ENCODE data around the gene RAB17. TPM values are rescaled to one million over a fixed set of nuclear protein-coding genes. Genes with fewer than 3 reads are reported as not detected.

Gene RAB17
- total RNA-seq, 2 experiments from 2014 or later = not detected

GRCh38 chr2:237563816-237564215 lies 26.7 kb downstream of the RAB17 start:
- no peaks in the 10 kb centered on the region for H3K4me1 Mint-ChIP-seq
- H3K9me3 Mint-ChIP-seq = no peaks in the 10 kb centered on the region
- peaks cover 11% of the 10 kb centered on the region for H3K27me3 Mint-ChIP-seq
- no peak overlapping the region for H3K27ac Mint-ChIP-seq
- DNase-seq (no peak), ATAC-seq (ENCODE audit: low read depth) (no peak)
- POLR2A ChIA-PET = no interaction called here
- no peak overlapping the region for H3K4me3 Mint-ChIP-seq
- H3K36me3 Mint-ChIP-seq = no peaks in the 10 kb centered on the region

GRCh38 chr2:237561221-237561620 lies 29.3 kb downstream of the RAB17 start:
- POLR2A ChIA-PET = no interaction called here
- ATAC-seq (ENCODE audit: low read depth) (no peak), DNase-seq (no peak)
- Mint-ChIP-seq H3K36me3 (no peaks in the 10 kb centered on the region), H3K4me1 (peaks cover 10% of the 10 kb centered on the region), H3K9me3 (peaks cover 3% of the 10 kb centered on the region), H3K27ac (no peak overlapping the region), H3K4me3 (no peak overlapping the region), H3K27me3 (peaks cover 14% of the 10 kb centered on the region)

GRCh38 chr2:237558961-237559641 lies 31.4 kb downstream of the RAB17 start:
- no peak for ATAC-seq (ENCODE audit: low read depth)
- no peak overlapping the region for H3K4me3 Mint-ChIP-seq
- peaks cover 11% of the 10 kb centered on the region for H3K27me3 Mint-ChIP-seq
- H3K4me1 Mint-ChIP-seq = peaks cover 10% of the 10 kb centered on the region
- peaks cover 7% of the 10 kb centered on the region for H3K9me3 Mint-ChIP-seq
- POLR2A ChIA-PET = no interaction called here
- no peak for DNase-seq
- peaks cover 2% of the 10 kb centered on the region for H3K36me3 Mint-ChIP-seq
- no peak overlapping the region for H3K27ac Mint-ChIP-seq

GRCh38 chr2:237557633-237558015 lies 32.9 kb downstream of the RAB17 start:
- POLR2A ChIA-PET = interaction anchor here (1.0 kb wide), 1 partner anchor 45 kb away, joined by 3 read pairs; no protein-coding TSS in a partner anchor
- ATAC-seq (ENCODE audit: low read depth) (no peak), DNase-seq (no peak)
- peak overlapping the region; percentile 69 for H3K27ac Mint-ChIP-seq
- H3K9me3 Mint-ChIP-seq = peaks cover 13% of the 10 kb centered on the region
- peak overlapping the region; percentile 8 for H3K4me3 Mint-ChIP-seq
- H3K27me3 Mint-ChIP-seq = peaks cover 9% of the 10 kb centered on the region
- H3K36me3 Mint-ChIP-seq = peaks cover 2% of the 10 kb centered on the region
- peaks cover 10% of the 10 kb centered on the region for H3K4me1 Mint-ChIP-seq

GRCh38 chr2:237556773-237557632 lies 33.5 kb downstream of the RAB17 start:
- POLR2A ChIA-PET = no interaction called here
- Mint-ChIP-seq H3K4me1 (peaks cover 10% of the 10 kb centered on the region), H3K27ac (peak overlapping the region; percentile 69), H3K9me3 (peaks cover 13% of the 10 kb centered on the region), H3K36me3 (peaks cover 2% of the 10 kb centered on the region), H3K4me3 (peak overlapping the region; percentile 8), H3K27me3 (peaks cover 5% of the 10 kb centered on the region)
- DNase-seq (no peak), ATAC-seq (ENCODE audit: low read depth) (peak; percentile 75)

GRCh38 chr2:237555560-237555959 lies 35.0 kb downstream of the RAB17 start:
- peaks cover 13% of the 10 kb centered on the region for H3K9me3 Mint-ChIP-seq

GRCh38 chr2:237553948-237554347 lies 36.6 kb downstream of the RAB17 start:
- Mint-ChIP-seq H3K27me3 (peaks cover 2% of the 10 kb centered on the region), H3K36me3 (peaks cover 2% of the 10 kb centered on the region)

More at GRCh38 chr2:237555560-237555959, 35.0 kb downstream of the RAB17 start:
- Mint-ChIP-seq H3K36me3 (peaks cover 2% of the 10 kb centered on the region), H3K4me1 (peaks cover 10% of the 10 kb centered on the region), H3K27me3 (peaks cover 4% of the 10 kb centered on the region), H3K27ac (no peak overlapping the region), H3K4me3 (no peak overlapping the region)
- ATAC-seq (ENCODE audit: low read depth) = no peak
- no peak for DNase-seq
- POLR2A ChIA-PET = no interaction called here

GRCh38 chr2:237552908-237553307 lies 37.6 kb downstream of the RAB17 start:
- DNase-seq (no peak), ATAC-seq (ENCODE audit: low read depth) (no peak)
- Mint-ChIP-seq H3K27me3 (peaks cover 2% of the 10 kb centered on the region), H3K9me3 (peaks cover 13% of the 10 kb centered on the region), H3K4me1 (peaks cover 10% of the 10 kb centered on the region), H3K27ac (no peak overlapping the region), H3K36me3 (peaks cover 2% of the 10 kb centered on the region), H3K4me3 (no peak overlapping the region)
- POLR2A ChIA-PET = no interaction called here

More at GRCh38 chr2:237553948-237554347, 36.6 kb downstream of the RAB17 start:
- H3K9me3 Mint-ChIP-seq = peaks cover 13% of the 10 kb centered on the region
- no peak overlapping the region for H3K4me3 Mint-ChIP-seq
- DNase-seq (no peak), ATAC-seq (ENCODE audit: low read depth) (no peak)
- no peak overlapping the region for H3K27ac Mint-ChIP-seq
- POLR2A ChIA-PET = no interaction called here
- H3K4me1 Mint-ChIP-seq = peaks cover 10% of the 10 kb centered on the region

- Mint-ChIP-seq H3K27ac (no peak overlapping the region), H3K36me3 (peaks cover 2% of the 10 kb centered on the region), H3K9me3 (peaks cover 9% of the 10 kb centered on the region), H3K4me3 (no peak overlapping the region), H3K27me3 (peaks cover 3% of the 10 kb centered on the region), H3K4me1 (no peaks in the 10 kb centered on the region)
- ATAC-seq (ENCODE audit: low read depth) (no peak), DNase-seq (no peak)
- POLR2A ChIA-PET = no interaction called here
Observed at GRCh38 chr2:237551071-237551574, 39.4 kb downstream of the RAB17 start.

GRCh38 chr2:237549643-237550415 lies 40.7 kb downstream of the RAB17 start:
- peaks cover 8% of the 10 kb centered on the region for H3K9me3 Mint-ChIP-seq
- ATAC-seq (ENCODE audit: low read depth) = no peak
- H3K27me3 Mint-ChIP-seq = peaks cover 3% of the 10 kb centered on the region
- DNase-seq = no peak
- H3K4me1 Mint-ChIP-seq = no peaks in the 10 kb centered on the region
- H3K27ac Mint-ChIP-seq = no peak overlapping the region
- no peaks in the 10 kb centered on the region for H3K36me3 Mint-ChIP-seq
- H3K4me3 Mint-ChIP-seq = no peak overlapping the region
- POLR2A ChIA-PET = no interaction called here

- POLR2A ChIA-PET = no interaction called here
- Mint-ChIP-seq H3K4me1 (no peaks in the 10 kb centered on the region), H3K36me3 (no peaks in the 10 kb centered on the region), H3K4me3 (no peak overlapping the region), H3K27ac (no peak overlapping the region), H3K27me3 (peaks cover 3% of the 10 kb centered on the region), H3K9me3 (peaks cover 6% of the 10 kb centered on the region)
- ATAC-seq (ENCODE audit: low read depth) (no peak), DNase-seq (no peak)
Observed at GRCh38 chr2:237549216-237549615, 41.3 kb downstream of the RAB17 start.

- DNase-seq (no peak), ATAC-seq (ENCODE audit: low read depth) (no peak)
- no peak overlapping the region for H3K27ac Mint-ChIP-seq
- no peaks in the 10 kb centered on the region for H3K36me3 Mint-ChIP-seq
- no peak overlapping the region for H3K4me3 Mint-ChIP-seq
- H3K4me1 Mint-ChIP-seq = no peaks in the 10 kb centered on the region
- H3K9me3 Mint-ChIP-seq = no peaks in the 10 kb centered on the region
- POLR2A ChIA-PET = no interaction called here
- peaks cover 3% of the 10 kb centered on the region for H3K27me3 Mint-ChIP-seq
Observed at GRCh38 chr2:237547841-237548416, 42.6 kb downstream of the RAB17 start.

- Mint-ChIP-seq H3K9me3 (no peaks in the 10 kb centered on the region), H3K27me3 (peaks cover 3% of the 10 kb centered on the region), H3K36me3 (no peaks in the 10 kb centered on the region), H3K27ac (no peak overlapping the region), H3K4me3 (no peak overlapping the region), H3K4me1 (no peaks in the 10 kb centered on the region)
- DNase-seq = no peak
- POLR2A ChIA-PET = no interaction called here
- no peak for ATAC-seq (ENCODE audit: low read depth)
Observed at GRCh38 chr2:237546876-237547395, 43.6 kb downstream of the RAB17 start.
